NOMO-1 (cell line): ENCODE results near the gene LRRTM3.

Experiments
- DNase-seq, 2 experiments: peaks; one replicate each; lab custom pipeline; 2025; ENCODE audit not compliant: unreplicated experiment in 2 of 2; lab: John Stamatoyannopoulos, UW

LRRTM3 gene

GRCh38 chr10:67011981-67012380 is 86.1 kb downstream of the LRRTM3 start:
- DNase-seq = no peak

GRCh38 chr10:67015225-67015624 is 89.4 kb downstream of the LRRTM3 start:
- DNase-seq = peak in 1 of 2 experiments; percentile 72

- no peak for DNase-seq
Measured at GRCh38 chr10:67017218-67017617, 91.4 kb downstream of the LRRTM3 start.

- no peak for DNase-seq
Measured at GRCh38 chr10:67022099-67022498, 96.3 kb downstream of the LRRTM3 start.

- DNase-seq = no peak
Measured at GRCh38 chr10:67033878-67034277, 108.0 kb downstream of the LRRTM3 start.

GRCh38 chr10:67036808-67037207 is 111.0 kb downstream of the LRRTM3 start:
- DNase-seq = peak; percentile 68 to 93

- DNase-seq = no peak
Measured at GRCh38 chr10:67043041-67043440, 117.2 kb downstream of the LRRTM3 start.

- DNase-seq = no peak
Measured at GRCh38 chr10:67045404-67045803, 119.6 kb downstream of the LRRTM3 start.

GRCh38 chr10:67046507-67046906 is 120.7 kb downstream of the LRRTM3 start:
- DNase-seq = no peak

GRCh38 chr10:67049988-67050387 is 124.2 kb downstream of the LRRTM3 start:
- DNase-seq = no peak

GRCh38 chr10:67050415-67050814 is 124.6 kb downstream of the LRRTM3 start:
- no peak for DNase-seq

GRCh38 chr10:67072654-67073053 is 146.8 kb downstream of the LRRTM3 start:
- DNase-seq = no peak

- no peak for DNase-seq
Measured at GRCh38 chr10:67075491-67075971, 149.7 kb downstream of the LRRTM3 start.

GRCh38 chr10:67076144-67076543 is 150.3 kb downstream of the LRRTM3 start:
- no peak for DNase-seq

GRCh38 chr10:67077376-67077775 is 151.5 kb downstream of the LRRTM3 start:
- DNase-seq = no peak

GRCh38 chr10:67079126-67079525 is 153.3 kb downstream of the LRRTM3 start:
- no peak for DNase-seq

GRCh38 chr10:67086327-67087134 is 160.7 kb downstream of the LRRTM3 start:
- DNase-seq = no peak

- DNase-seq = no peak
Measured at GRCh38 chr10:67087135-67087425, 161.2 kb downstream of the LRRTM3 start.

- no peak for DNase-seq
Measured at GRCh38 chr10:67088036-67088435, 162.2 kb downstream of the LRRTM3 start.

GRCh38 chr10:67095531-67095930 is 169.7 kb downstream of the LRRTM3 start:
- no peak for DNase-seq

- no peak for DNase-seq
Measured at GRCh38 chr10:67098461-67098860, 172.6 kb downstream of the LRRTM3 start.

GRCh38 chr10:67100951-67101350 is 175.1 kb downstream of the LRRTM3 start:
- DNase-seq = no peak

- no peak for DNase-seq
Measured at GRCh38 chr10:67107670-67108069, 181.8 kb downstream of the LRRTM3 start.
